HepG2 (cell line): Measurements from ENCODE around the gene GYS1. TPM values are rescaled to one million over a fixed set of nuclear protein-coding genes. Genes with fewer than 3 reads are reported as not detected.

Experiments used
- ATAC-seq: fragments of 200-7000 bp; cut with Tn5 transposase; 3 replicates; pipeline ENCODE4 v1.9.1; 2020; ENCODE audit warnings: mild to moderate bottlenecking, moderate library complexity
- BruUV-seq: library from RNA; stranded (reverse); fragments of 400-500 nt; replicated peaks from 2 replicates; lab custom pipeline; 2021; lab: Mats Ljungman, UMichigan
- CTCF ChIA-PET: fragments of 300-600 bp; formaldehyde crosslinking; extraction: SDS; loops from one replicate; lab custom pipeline; 2021; ENCODE audit warnings: low total read pairs, inconsistent platforms, low intra/inter-chr PET ratio; lab: Yijun Ruan, JAX
- POLR2A ChIA-PET: fragments of 350-600 bp; sonication (Branson Sonifier 250); formaldehyde crosslinking; loops from one replicate; lab custom pipeline; 2020; ENCODE audit warnings: antibody characterized with exemption, inconsistent platforms; lab: Yijun Ruan, JAX
- DNase-seq: peaks from one replicate; pipeline ENCODE4 v3.0.0-alpha.2; 2015; ENCODE audit warnings: low spot score
- FAIRE-seq: peaks from 3 replicates; lab custom pipeline; 2011; peaks lifted over from hg19 to GRCh38; lab: Jason Lieb, UNC
- H2AFZ ChIP-seq: one replicate; pipeline ENCODE4 v1.6.1; 2011; ENCODE audit warnings: low read length, inconsistent platforms
- H3K27ac ChIP-seq: fragments of 300-600 bp; 3 replicates; pipeline ENCODE4 v1.8.0; 2011; ENCODE audit warnings: mixed run types, mild to moderate bottlenecking, mixed read lengths, low read length, inconsistent platforms; ENCODE audit not compliant: insufficient read depth; ENCODE audit errors: extremely low read length
- H3K27me3 ChIP-seq, 2 experiments: fragments of 200-600 bp in 1 of 2; 2 replicates in 1 of 2; 3 replicates in 1 of 2; pipeline versions ENCODE4 v1.6.0 to v1.8.0; 2011; ENCODE audit warnings: low read length in 2 of 2, mild to moderate bottlenecking in 2 of 2, moderate library complexity in 2 of 2, inconsistent platforms in 1 of 2; ENCODE audit not compliant: insufficient read depth in 2 of 2, control insufficient read depth in 1 of 2
- H3K36me3 ChIP-seq, 2 experiments: fragments of 200-600 bp in 1 of 2; replicated peaks in 1 of 2; 2 replicates in 1 of 2; 3 replicates in 1 of 2; pipeline versions ENCODE4 v1.5.1 to v1.8.0; 2011; ENCODE audit warnings: low read length in 2 of 2, inconsistent platforms in 1 of 2; ENCODE audit not compliant: insufficient read depth in 2 of 2, control insufficient read depth in 1 of 2
- H3K4me1 ChIP-seq: 2 replicates; pipeline ENCODE4 v1.5.1; 2012; ENCODE audit warnings: low read length, inconsistent platforms; ENCODE audit not compliant: insufficient read depth
- H3K4me2 ChIP-seq: 2 replicates; pipeline ENCODE4 v1.6.0; 2011; ENCODE audit warnings: low read depth, low read length, inconsistent platforms
- H3K4me3 ChIP-seq, 3 experiments: fragments of 200-600 bp in 1 of 3; sonication (generic), shearing (Covaris generic) in 1 of 3; replicated peaks in 1 of 3; 2 replicates each; pipeline ENCODE4 v1.5.1; 2011 to 2016; ENCODE audit warnings: low read length in 3 of 3, inconsistent platforms in 2 of 3, low read depth in 2 of 3, mild to moderate bottlenecking in 2 of 3, control low read depth in 1 of 3, mixed read lengths in 1 of 3; ENCODE audit not compliant: insufficient read depth in 1 of 3
- H3K79me2 ChIP-seq: one replicate; pipeline ENCODE4 v1.6.1; 2011; ENCODE audit warnings: low read length, inconsistent platforms; ENCODE audit not compliant: insufficient read depth
- H3K9ac ChIP-seq: 2 replicates; pipeline ENCODE4 v1.6.0; 2011; ENCODE audit warnings: mild to moderate bottlenecking, low read depth, low read length, inconsistent platforms; ENCODE audit not compliant: insufficient read depth
- H3K9me3 ChIP-seq: 2 replicates; pipeline ENCODE4 v1.5.1; 2012; ENCODE audit warnings: mild to moderate bottlenecking, low read length
- H4K20me1 ChIP-seq: 2 replicates; pipeline ENCODE4 v1.6.0; 2011; ENCODE audit warnings: inconsistent platforms, mild to moderate bottlenecking, low read length, moderate library complexity; ENCODE audit not compliant: insufficient read depth
- ADNP ChIP-seq: sonication (generic); formaldehyde crosslinking; IDR thresholded peaks from 2 replicates; pipeline ENCODE4 v1.4.0; 2020; ENCODE audit warnings: missing genetic modification reagents
- CHD4 ChIP-seq: fragments of 200-600 bp; sonication (generic); IDR thresholded peaks from 2 replicates; pipeline ENCODE4 v1.7.0; 2017; ENCODE audit warnings: mild to moderate bottlenecking, low read length, borderline replicate concordance
- ESRRA ChIP-seq: sonication (generic); formaldehyde crosslinking; IDR thresholded peaks from 2 replicates; pipeline ENCODE4 v1.5.1; 2020; ENCODE audit warnings: mild to moderate bottlenecking, low read depth, missing genetic modification reagents
- FOXO4 ChIP-seq: sonication (generic); formaldehyde crosslinking; conservative IDR thresholded peaks from 2 replicates; pipeline ENCODE4 v1.8.1; 2023; ENCODE audit warnings: missing genetic modification reagents
- HNF4A ChIP-seq: sonication (generic); formaldehyde crosslinking; IDR thresholded peaks from 2 replicates; pipeline ENCODE4 v1.4.0; 2020; ENCODE audit warnings: missing genetic modification reagents
- LCORL ChIP-seq, 2 experiments: fragments of 450-650 bp in 1 of 2; sonication (generic) in 1 of 2; formaldehyde crosslinking in 1 of 2; IDR thresholded peaks; 2 replicates each; pipeline versions ENCODE4 v1.5.0 to v1.6.1; 2017 to 2020; ENCODE audit warnings: antibody characterized with exemption in 1 of 2, missing genetic modification reagents in 1 of 2
- MEIS1 ChIP-seq: sonication (generic); formaldehyde crosslinking; IDR thresholded peaks from 2 replicates; pipeline ENCODE4 v1.9.0; 2021; ENCODE audit warnings: mild to moderate bottlenecking, missing genetic modification reagents, moderate library complexity, borderline replicate concordance
- NAIF1 ChIP-seq: sonication (generic); formaldehyde crosslinking; IDR thresholded peaks from 2 replicates; pipeline ENCODE4 v1.5.0; 2020; ENCODE audit warnings: mild to moderate bottlenecking, missing genetic modification reagents, borderline replicate concordance
- RNF219 ChIP-seq: sonication (generic); formaldehyde crosslinking; IDR thresholded peaks from 2 replicates; pipeline ENCODE4 v1.5.0; 2020; ENCODE audit warnings: mild to moderate bottlenecking, missing genetic modification reagents
- SNAI1 ChIP-seq: sonication (generic); formaldehyde crosslinking; IDR thresholded peaks from 2 replicates; pipeline ENCODE4 v1.5.0; 2020; ENCODE audit warnings: mild to moderate bottlenecking, missing genetic modification reagents, borderline replicate concordance
- ZBTB21 ChIP-seq: sonication (generic); formaldehyde crosslinking; IDR thresholded peaks from 2 replicates; pipeline ENCODE4 v1.4.0; 2020; ENCODE audit warnings: missing genetic modification reagents
- ZFP36L1 ChIP-seq: sonication (generic); formaldehyde crosslinking; IDR thresholded peaks from 2 replicates; pipeline ENCODE4 v1.8.0; 2022; ENCODE audit warnings: mild to moderate bottlenecking, missing genetic modification reagents, moderate library complexity
- ZMYM3 ChIP-seq: sonication (generic); formaldehyde crosslinking; IDR thresholded peaks from 2 replicates; pipeline ENCODE4 v1.5.1; 2020; ENCODE audit warnings: mild to moderate bottlenecking, missing genetic modification reagents
- ZNF121 ChIP-seq: sonication (generic); formaldehyde crosslinking; IDR thresholded peaks from 2 replicates; pipeline ENCODE4 v1.5.0; 2020; ENCODE audit warnings: mild to moderate bottlenecking, missing genetic modification reagents
- ZNF737 ChIP-seq: sonication (generic); formaldehyde crosslinking; IDR thresholded peaks from 2 replicates; pipeline ENCODE4 v1.5.0; 2020; ENCODE audit warnings: missing genetic modification reagents, mild to moderate bottlenecking, borderline replicate concordance
- ZNF770 ChIP-seq: sonication (generic); formaldehyde crosslinking; IDR thresholded peaks from 2 replicates; pipeline ENCODE4 v1.5.0; 2020; ENCODE audit warnings: mild to moderate bottlenecking, missing genetic modification reagents
- WGBS: methylation state at CpG from one replicate; pipeline ENCODE4 v1.1.6; 2017; ENCODE audit warnings: low lambda C conversion rate; 5-methylcytosine and 5-hydroxymethylcytosine counted together
- in situ Hi-C: cut with HindIII; loops from 2 replicates; pipeline ENCODE4 v1.10.0; 2017; ENCODE audit warnings: low pct_unique_long_range_greater_than_20kb; ENCODE audit not compliant: extremely low pct_ligation_motif_present
- intact Hi-C: fragments of 100-400 bp; cut with micrococcal nuclease; formaldehyde crosslinking; loops from one replicate; pipeline ENCODE4 v1.10.0; 2022; ENCODE audit not compliant: unreplicated experiment
- polyA plus RNA-seq, 8 experiments: library from polyadenylated mRNA; depleted of rRNA in 3 of 8; stranded (reverse) in 7 of 8; unstranded in 1 of 8; fragments of >200 nt; fragmentation: Illumina TruSeq in 4 of 8; extraction: Trizol in 4 of 8; gene quantifications; 2 replicates each; pipeline versions ENCODE4 v1.2.1 to v1.2.3, GENCODE V29; 2011 to 2016; ENCODE audit warnings: low read depth in 4 of 8, missing spikeins in 1 of 8, mixed read lengths in 1 of 8; ENCODE audit not compliant: insufficient read depth in 1 of 8
- total RNA-seq, 5 experiments: library from RNA; depleted of rRNA; stranded (reverse); fragments of >200 nt; fragmentation: Illumina TruSeq; extraction: Trizol; gene quantifications; 2 replicates each; pipeline ENCODE4 v1.2.3, GENCODE V29; 2016; ENCODE audit warnings: low read depth in 1 of 5
- TF ChIP-seq, protein P1 (sequence below): sonication (generic); formaldehyde crosslinking; IDR thresholded peaks from 2 replicates; pipeline ENCODE4 v1.5.0; 2020; ENCODE audit warnings: missing genetic modification reagents

The GYS1 gene
- total and polyA plus RNA-seq, 2 of the 13 experiments (the other 11 are each of a cell fraction or from before 2014, with no cell fraction given) = 18.4 to 42.1 TPM

DNA sequence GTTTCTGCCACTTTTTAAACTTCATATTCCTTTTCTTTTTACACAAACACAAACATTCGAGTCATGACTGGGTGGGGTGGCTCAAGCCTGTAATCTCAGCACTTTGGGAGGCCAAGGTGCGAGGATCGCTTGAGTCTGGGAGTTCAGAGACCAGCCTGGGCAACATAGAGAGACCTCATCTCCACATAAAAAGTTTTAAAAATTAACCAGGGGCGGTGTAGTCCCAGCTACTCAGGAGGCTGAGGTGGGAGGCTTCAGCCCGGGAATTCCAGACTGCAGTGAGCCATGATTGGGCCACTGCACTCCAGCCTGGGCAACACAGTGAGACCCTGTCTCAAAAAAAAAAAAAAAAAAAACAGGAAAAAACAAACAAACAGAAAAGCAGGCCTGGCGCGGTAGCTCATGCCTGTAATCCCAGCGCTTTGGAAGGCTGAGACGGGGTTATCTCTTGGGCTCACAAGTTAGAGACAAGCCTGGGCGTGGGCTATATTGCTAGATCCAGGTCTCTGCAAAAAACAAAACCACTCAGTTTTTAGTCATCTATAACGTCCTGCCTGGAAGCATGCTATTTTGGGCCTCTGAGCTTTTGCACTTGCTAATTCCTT lies 39.0 kb downstream of the GYS1 start:
- WGBS = 7% methylated on average over 11 of the region's 11 CpGs
- peak overlapping the region; percentile 62 for H3K9ac ChIP-seq
- TF ChIP-seq NAIF1 (CRISPR knock-in tag) = peak; percentile 64; the same call in 1 of the 2 replicates
- 0 out of 2 replicates have a peak, but pooled peaks have one; percentile 18 for TF ChIP-seq HNF4A (CRISPR knock-in tag)
- TF ChIP-seq ADNP (CRISPR knock-in tag) = peak; percentile 68; the same call in 1 of the 2 replicates
- 0 out of 2 replicates have a peak, but pooled peaks have one; percentile 18 for TF ChIP-seq FOXO4 (CRISPR knock-in tag)
- TF ChIP-seq, protein P1, sequence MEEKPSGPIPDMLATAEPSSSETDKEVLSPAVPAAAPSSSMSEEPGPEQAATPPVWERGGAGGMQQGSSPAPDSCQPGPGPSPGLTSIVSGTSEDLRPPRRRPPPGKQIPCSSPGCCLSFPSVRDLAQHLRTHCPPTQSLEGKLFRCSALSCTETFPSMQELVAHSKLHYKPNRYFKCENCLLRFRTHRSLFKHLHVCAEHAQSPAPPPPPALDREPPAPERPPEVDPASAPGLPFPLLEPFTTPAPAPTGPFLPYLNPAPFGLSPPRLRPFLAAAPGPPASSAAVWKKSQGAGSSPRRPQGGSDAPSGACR (CRISPR knock-in tag) = 0 out of 2 replicates have a peak, but pooled peaks have one; percentile 42
- TF ChIP-seq ZFP36L1 (CRISPR knock-in tag) = no peak
- peak; percentile 79 for TF ChIP-seq ZMYM3
- peak; percentile 7; the same call in 1 of the 2 replicates for TF ChIP-seq SNAI1 (CRISPR knock-in tag)
- TF ChIP-seq MEIS1 (CRISPR knock-in tag) = no peak
- no peak for TF ChIP-seq ESRRA (CRISPR knock-in tag)
- TF ChIP-seq ZNF121 = peak; percentile 99
- TF ChIP-seq ZNF737 (CRISPR knock-in tag) = no peak
- no peak for TF ChIP-seq ZBTB21 (CRISPR knock-in tag)
- peak; percentile 99 for TF ChIP-seq ZNF770 (CRISPR knock-in tag)
- 0 out of 2 replicates have a peak, but pooled peaks have one; percentile 32 for TF ChIP-seq RNF219 (CRISPR knock-in tag)
- peak; percentile 60; the same call in 1 of the 2 replicates for TF ChIP-seq CHD4
- no peak for TF ChIP-seq LCORL (IDR thresholded peaks at IDR 0.05)
- TF ChIP-seq LCORL (CRISPR knock-in tag; IDR thresholded peaks at IDR 0.05) = peak; percentile 36; the same call in 1 of the 2 replicates

More for the DNA sequence above, 39.0 kb downstream of the GYS1 start:
- no peak overlapping the region for H2AFZ ChIP-seq
- ATAC-seq = peak; percentile 23
- peaks cover 19% of the 10 kb centered on the region for H3K79me2 ChIP-seq
- no TSS peak for BruUV-seq
- no peaks in the 10 kb centered on the region for H3K9me3 ChIP-seq
- CTCF ChIA-PET = no interaction called here
- intact Hi-C loops (no loop called here), in situ Hi-C loops (no loop called here)
- peaks cover 87% of the 10 kb centered on the region for H3K4me1 ChIP-seq
- peak overlapping the region; percentile 81 for H3K27ac ChIP-seq
- H4K20me1 ChIP-seq = no peaks in the 10 kb centered on the region; the same call in 1 of the 2 replicates
- peak overlapping the region; percentile 45 to 84 (median 81) for H3K4me3 ChIP-seq
- POLR2A ChIA-PET = interaction anchor here (0.6 to 7.8 kb wide), 12 partner anchors 8 to 147 kb away, joined by 3 to 153 read pairs (median 11); partner anchors contain the start of genes DHDH, FTL, GYS1 and NUCB1
- FAIRE-seq = peak; percentile 36
- DNase-seq = no peak
- peak overlapping the region; percentile 97 for H3K4me2 ChIP-seq
- no peaks in the 10 kb centered on the region for H3K27me3 ChIP-seq
- H3K36me3 ChIP-seq = peaks cover 2 to 3% of the 10 kb centered on the region in 2 experiments; a peak in 1 of 5 replicates
